ENCODE results near the gene MPZL2.

GRCh38 chr11:118224511-118225188 is 39.4 kb downstream of the MPZL2 start, which contains the start of gene JAML:
- TF ChIP-seq CTCF (IDR thresholded peaks at IDR 0.05): no peak
- TF ChIP-seq POLR2A (IDR thresholded peaks at IDR 0.05): peak in 2 of 4 donors; percentile 28 to 70

Data from esophagus squamous epithelium (tissue), 4 donors.